Liver (tissue), 3 donors: ENCODE results near the gene TMEFF1.

Source experiments
- CTCF ChIP-seq: fragments of 150-350 bp; IDR thresholded peaks from 2 replicates; pipeline ENCODE4 v1.5.1; 2017; ENCODE audit warnings: improper control_type of control experiment, low read depth, low read length; ENCODE audit not compliant: missing input control
- EGR1 ChIP-seq, 2 donors: IDR thresholded peaks; 2 replicates each; pipeline ENCODE4 v1.6.1; 2016 to 2018; ENCODE audit warnings: antibody characterized with exemption in 2 of 2, low read depth in 2 of 2
- FOXA2 ChIP-seq: IDR thresholded peaks from 2 replicates; pipeline ENCODE4 v1.6.1; 2016; ENCODE audit warnings: antibody characterized with exemption
- JUND ChIP-seq, 2 donors: IDR thresholded peaks; 2 replicates each; pipeline ENCODE4 v1.6.1; 2016; ENCODE audit warnings: antibody characterized with exemption in 2 of 2
- NR2F2 ChIP-seq: IDR thresholded peaks from 2 replicates; pipeline ENCODE4 v1.6.1; 2016; ENCODE audit warnings: antibody characterized with exemption
- RAD21 ChIP-seq, 2 donors: IDR thresholded peaks; 2 replicates each; pipeline ENCODE4 v1.6.1; 2016; ENCODE audit warnings: antibody characterized with exemption in 2 of 2, mild to moderate bottlenecking in 2 of 2
- RXRA ChIP-seq, 2 donors: IDR thresholded peaks; 2 replicates each; pipeline ENCODE4 v1.6.1; 2017 to 2018; ENCODE audit warnings: antibody characterized with exemption in 2 of 2, mild to moderate bottlenecking in 1 of 2
- TAF1 ChIP-seq: conservative IDR thresholded peaks from 2 replicates; pipeline ENCODE4 v1.6.1; 2016; ENCODE audit warnings: antibody characterized with exemption, mild to moderate bottlenecking
- TF ChIP-seq, protein P1 (sequence below): IDR thresholded peaks from 2 replicates; pipeline ENCODE4 v1.6.1; 2016; ENCODE audit warnings: antibody characterized with exemption
- TF ChIP-seq, protein P2 (sequence below): IDR thresholded peaks from 2 replicates; pipeline ENCODE4 v1.6.1; 2016; ENCODE audit warnings: antibody characterized with exemption
- donor health status: healthy.
- donor health status: healthy.

- TF ChIP-seq RXRA (IDR thresholded peaks at IDR 0.05) (no peak), RAD21 (IDR thresholded peaks at IDR 0.05) (peak; percentile 99 to 100), TAF1 (no peak), JUND (IDR thresholded peaks at IDR 0.05) (no peak), CTCF (peak; percentile 87), EGR1 (IDR thresholded peaks at IDR 0.05; ENCODE audit: low read depth in 2 of 2) (no peak), FOXA2 (no peak), NR2F2 (no peak)
- TF ChIP-seq, protein P1, sequence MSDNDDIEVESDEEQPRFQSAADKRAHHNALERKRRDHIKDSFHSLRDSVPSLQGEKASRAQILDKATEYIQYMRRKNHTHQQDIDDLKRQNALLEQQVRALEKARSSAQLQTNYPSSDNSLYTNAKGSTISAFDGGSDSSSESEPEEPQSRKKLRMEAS, result no peak
- TF ChIP-seq, protein P2, sequence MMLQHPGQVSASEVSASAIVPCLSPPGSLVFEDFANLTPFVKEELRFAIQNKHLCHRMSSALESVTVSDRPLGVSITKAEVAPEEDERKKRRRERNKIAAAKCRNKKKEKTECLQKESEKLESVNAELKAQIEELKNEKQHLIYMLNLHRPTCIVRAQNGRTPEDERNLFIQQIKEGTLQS, result no peak
These were observed 122.6 kb downstream of the TMEFF1 start for GRCh38 chr9:100595391-100596199.
